H1 (cell line): Measurements from ENCODE around the gene ZNF777. TPM values are rescaled to one million over a fixed set of nuclear protein-coding genes. Genes with fewer than 3 reads are reported as not detected.

Experiments used
- CTCF ChIA-PET: fragments of 300-600 bp; sonication (Branson Sonifier 250); formaldehyde crosslinking; loops from one replicate; lab custom pipeline; 2021; ENCODE audit not compliant: partially characterized antibody; lab: Charles Lee
- POLR2A ChIA-PET: fragments of 300-600 bp; sonication (Branson Sonifier 250); formaldehyde crosslinking; loops from one replicate; lab custom pipeline; 2021; ENCODE audit warnings: inconsistent platforms; ENCODE audit not compliant: partially characterized antibody; lab: Charles Lee
- DNase-seq, 2 experiments: peaks; one replicate each; pipeline versions ENCODE4 v3.0.0 to v3.0.0-alpha.2; 2010 to 2022; ENCODE audit warnings: low spot score in 2 of 2, low read depth in 1 of 2, mixed read lengths in 1 of 2
- FAIRE-seq: peaks from 2 replicates; lab custom pipeline; 2011; peaks lifted over from hg19 to GRCh38; lab: Jason Lieb, UNC
- H2AFZ ChIP-seq: 2 replicates; pipeline ENCODE4 v1.8.1; 2012; ENCODE audit warnings: low read length, inconsistent platforms
- H2AK5ac ChIP-seq: 2 replicates; pipeline ENCODE4 v1.6.1; 2013; ENCODE audit warnings: low read depth, low read length
- H2BK120ac ChIP-seq: replicated peaks from 2 replicates; pipeline ENCODE3; 2013; ENCODE audit warnings: low read depth, low read length, inconsistent platforms
- H2BK12ac ChIP-seq: 2 replicates; pipeline ENCODE4 v1.6.1; 2013; ENCODE audit warnings: low read depth, low read length
- H2BK15ac ChIP-seq: 2 replicates; pipeline ENCODE4 v1.6.1; 2013; ENCODE audit warnings: low read length
- H2BK20ac ChIP-seq: 2 replicates; pipeline ENCODE4 v1.6.1; 2013; ENCODE audit warnings: low read length
- H2BK5ac ChIP-seq: 2 replicates; pipeline ENCODE4 v1.6.1; 2013; ENCODE audit warnings: low read depth, low read length
- H3K14ac ChIP-seq: 2 replicates; pipeline ENCODE4 v1.6.1; 2013; ENCODE audit warnings: inconsistent platforms; ENCODE audit not compliant: insufficient read length
- H3K18ac ChIP-seq: 2 replicates; pipeline ENCODE4 v1.6.1; 2013; ENCODE audit warnings: low read length; ENCODE audit errors: extremely low read depth
- H3K23ac ChIP-seq: 2 replicates; pipeline ENCODE4 v1.6.1; 2013; ENCODE audit warnings: inconsistent platforms; ENCODE audit not compliant: insufficient read length
- H3K23me2 ChIP-seq: 2 replicates; pipeline ENCODE4 v1.6.1; 2013; ENCODE audit warnings: low read depth, low read length
- H3K27ac ChIP-seq: 2 replicates; pipeline ENCODE4 v1.6.1; 2011; ENCODE audit warnings: low read depth, low read length, inconsistent platforms
- H3K27me3 ChIP-seq, 4 experiments: replicated peaks in 1 of 4; 1 replicate in 1 of 4; 2 replicates in 3 of 4; pipeline versions ENCODE4 v1.6.1 to v1.8.1; 2011 to 2013; ENCODE audit warnings: low read length in 3 of 4, mild to moderate bottlenecking in 3 of 4, inconsistent platforms in 2 of 4, mixed read lengths in 2 of 4, moderate library complexity in 1 of 4; ENCODE audit not compliant: control insufficient read depth in 3 of 4, insufficient read depth in 3 of 4; ENCODE audit errors: extremely low read depth in 1 of 4
- H3K36me3 ChIP-seq, 4 experiments: 2 replicates each; pipeline versions ENCODE4 v1.6.1 to v1.8.1; 2011 to 2013; ENCODE audit warnings: mild to moderate bottlenecking in 4 of 4, low read length in 3 of 4, moderate library complexity in 2 of 4, control low read depth in 1 of 4, inconsistent platforms in 1 of 4; ENCODE audit not compliant: insufficient read depth in 4 of 4, control insufficient read depth in 2 of 4
- H3K4ac ChIP-seq: replicated peaks from 2 replicates; pipeline ENCODE3; 2013; ENCODE audit warnings: low read length, low read depth, mixed read lengths, inconsistent platforms; ENCODE audit not compliant: insufficient read length
- H3K4me1 ChIP-seq, 4 experiments: replicated peaks in 1 of 4; 1 replicate in 1 of 4; 2 replicates in 3 of 4; pipeline versions ENCODE4 v1.6.1 to v1.8.1; 2011 to 2013; ENCODE audit warnings: low read length in 3 of 4, inconsistent platforms in 2 of 4, mixed read lengths in 1 of 4; ENCODE audit not compliant: insufficient read depth in 4 of 4, control insufficient read depth in 3 of 4
- H3K4me2 ChIP-seq, 2 experiments: 2 replicates each; pipeline versions ENCODE4 v1.6.1 to v1.8.1; 2011 to 2013; ENCODE audit warnings: low read depth in 2 of 2, low read length in 2 of 2, control low read depth in 1 of 2, inconsistent platforms in 1 of 2, mild to moderate bottlenecking in 1 of 2; ENCODE audit not compliant: insufficient read depth in 1 of 2
- H3K4me3 ChIP-seq, 4 experiments: fragments of 200-600, 300-600 bp in 1 of 4; sonication (generic), shearing (Covaris generic), sonication (Bioruptor Twin) in 1 of 4; 2 replicates each; pipeline versions ENCODE4 v1.5.1 to v1.8.1; 2011 to 2016; ENCODE audit warnings: low read length in 4 of 4, low read depth in 3 of 4, control low read depth in 2 of 4, inconsistent platforms in 2 of 4, mild to moderate bottlenecking in 2 of 4, mixed read lengths in 1 of 4, moderate library complexity in 1 of 4; ENCODE audit not compliant: insufficient read depth in 2 of 4; ENCODE audit errors: extremely low read depth in 1 of 4
- H3K56ac ChIP-seq: replicated peaks from 2 replicates; pipeline ENCODE3; 2013; ENCODE audit warnings: low read depth, mild to moderate bottlenecking, mixed read lengths, low read length, inconsistent platforms; ENCODE audit not compliant: insufficient read length
- H3K79me1 ChIP-seq: 2 replicates; pipeline ENCODE4 v1.6.1; 2013; ENCODE audit warnings: low read depth, low read length, control low read depth
- H3K79me2 ChIP-seq, 2 experiments: 2 replicates each; pipeline versions ENCODE4 v1.6.1 to v1.8.1; 2012 to 2013; ENCODE audit warnings: low read length in 2 of 2, mild to moderate bottlenecking in 2 of 2, inconsistent platforms in 1 of 2; ENCODE audit not compliant: insufficient read depth in 2 of 2, control insufficient read depth in 1 of 2
- H3K9ac ChIP-seq, 4 experiments: replicated peaks in 1 of 4; 1 replicate in 1 of 4; 2 replicates in 3 of 4; pipeline versions ENCODE4 v1.6.1 to v1.8.1; 2011 to 2013; ENCODE audit warnings: low read depth in 3 of 4, low read length in 3 of 4, control low read depth in 2 of 4, mild to moderate bottlenecking in 2 of 4, moderate library complexity in 2 of 4, inconsistent platforms in 1 of 4; ENCODE audit errors: extremely low read depth in 1 of 4
- H3K9me3 ChIP-seq, 2 experiments: 2 replicates each; pipeline versions ENCODE4 v1.6.1 to v1.8.1; 2012 to 2013; ENCODE audit warnings: mild to moderate bottlenecking in 2 of 2, moderate library complexity in 2 of 2, control low read depth in 1 of 2, inconsistent platforms in 1 of 2, low read depth in 1 of 2, low read length in 1 of 2, mixed read lengths in 1 of 2; ENCODE audit not compliant: insufficient read depth in 2 of 2
- H4K20me1 ChIP-seq, 2 experiments: replicated peaks in 1 of 2; 2 replicates each; pipeline versions ENCODE3 to v1.8.1; 2011 to 2013; ENCODE audit warnings: inconsistent platforms in 2 of 2, low read length in 2 of 2, mild to moderate bottlenecking in 1 of 2; ENCODE audit not compliant: insufficient read depth in 2 of 2, control insufficient read depth in 1 of 2
- H4K5ac ChIP-seq: 2 replicates; pipeline ENCODE4 v1.6.1; 2013; ENCODE audit warnings: low read length, low read depth, mixed read lengths, inconsistent platforms; ENCODE audit not compliant: insufficient read length
- H4K8ac ChIP-seq: 2 replicates; pipeline ENCODE4 v1.8.0; 2013; ENCODE audit warnings: mild to moderate bottlenecking, moderate library complexity, low read length, inconsistent platforms; ENCODE audit not compliant: insufficient read depth; ENCODE audit errors: extremely low read depth
- H4K91ac ChIP-seq: replicated peaks from 2 replicates; pipeline ENCODE3; 2013; ENCODE audit warnings: low read length, mixed read lengths, inconsistent platforms; ENCODE audit not compliant: insufficient read length
- BCL11A ChIP-seq, 2 experiments: IDR thresholded peaks; one replicate each; pipeline ENCODE4 v1.6.1; 2011; ENCODE audit warnings: low read depth in 2 of 2, low read length in 2 of 2, mild to moderate bottlenecking in 2 of 2
- BRCA1 ChIP-seq: IDR thresholded peaks from 2 replicates; pipeline ENCODE4 v1.6.1; 2012; ENCODE audit warnings: low read depth, low read length, improper control_type of control experiment
- CBX8 ChIP-seq: fragments of 300-800, 300-1000 bp; sonication (generic); IDR thresholded peaks from 2 replicates; pipeline ENCODE4 v1.7.1; 2016; ENCODE audit warnings: low read depth, low read length, borderline replicate concordance
- EZH2 ChIP-seq: fragments of 200-600 bp; sonication (generic); IDR thresholded peaks from 2 replicates; pipeline ENCODE4 v1.7.1; 2012; ENCODE audit warnings: low read depth, mild to moderate bottlenecking, moderate library complexity, low read length, inconsistent platforms; ENCODE audit not compliant: severe bottlenecking
- FOSL1 ChIP-seq: IDR thresholded peaks from 2 replicates; pipeline ENCODE4 v1.6.1; 2011; ENCODE audit warnings: mild to moderate bottlenecking, low read depth, low read length, moderate library complexity; ENCODE audit not compliant: insufficient read depth
- KDM5A ChIP-seq: fragments of 200-600 bp; IDR thresholded peaks from 2 replicates; pipeline ENCODE4 v1.7.1; 2012; ENCODE audit warnings: mild to moderate bottlenecking, low read length, inconsistent platforms, mixed read lengths
- NANOG ChIP-seq: IDR thresholded peaks from 2 replicates; pipeline ENCODE4 v1.6.1; 2011; ENCODE audit warnings: low read length, low read depth, mild to moderate bottlenecking, inconsistent platforms; ENCODE audit not compliant: insufficient read depth, poor library complexity, severe bottlenecking
- RXRA ChIP-seq: IDR thresholded peaks from 2 replicates; pipeline ENCODE4 v1.6.1; 2011; ENCODE audit warnings: low read depth, mild to moderate bottlenecking, low read length, moderate library complexity; ENCODE audit not compliant: insufficient read depth
- SIRT6 ChIP-seq: IDR thresholded peaks from one replicate; pipeline ENCODE4 v1.7.1; 2012; ENCODE audit warnings: low read length, inconsistent platforms
- SP2 ChIP-seq: IDR thresholded peaks from 2 replicates; pipeline ENCODE4 v1.6.1; 2012; ENCODE audit warnings: mild to moderate bottlenecking, low read length, inconsistent platforms
- TBP ChIP-seq: IDR thresholded peaks from 2 replicates; pipeline ENCODE4 v1.6.1; 2011; ENCODE audit warnings: low read depth, low read length, improper control_type of control experiment
- YY1 ChIP-seq: IDR thresholded peaks from 2 replicates; pipeline ENCODE4 v1.6.1; 2011; ENCODE audit warnings: low read depth, mild to moderate bottlenecking, low read length
- WGBS, 2 experiments: shearing (Covaris generic) in 1 of 2; methylation state at CpG; one replicate each; pipeline versions ENCODE4 v1.1.6 to v1.1.7; 2013 to 2015; ENCODE audit warnings: low lambda C conversion rate in 2 of 2, mixed read lengths in 2 of 2, inconsistent platforms in 1 of 2, low coverage in 1 of 2, missing lambda C conversion rate in 1 of 2; ENCODE audit not compliant: insufficient replicate concordance in 2 of 2, insufficient coverage in 1 of 2, insufficient read length in 1 of 2; ENCODE audit errors: extremely low coverage in 1 of 2, missing lambda C conversion rate in 1 of 2; 5-methylcytosine and 5-hydroxymethylcytosine counted together
- polyA plus RNA-seq, 7 experiments: library from polyadenylated mRNA; depleted of rRNA in 3 of 7; stranded (reverse) in 5 of 7; unstranded in 2 of 7; fragments of >200 nt in 5 of 7; fragments of 200-250 nt in 2 of 7; gene quantifications; 1 replicate in 5 of 7; 2 replicates in 1 of 7; 4 replicates in 1 of 7; pipeline versions ENCODE4 v1.2.1 to v1.2.3, GENCODE V29; 2011 to 2013; ENCODE audit warnings: missing spikeins in 2 of 7, mixed read lengths in 2 of 7
- total RNA-seq: library from RNA; stranded (reverse); fragmentation: NEBNext Ultra II Directional; extraction: Animal tissue kit (Norgen Biotek cat#: 25700); gene quantifications from 2 replicates; pipeline ENCODE4 v1.2.1, GENCODE V29; 2021
- TF ChIP-seq, protein P1 (sequence below): IDR thresholded peaks from 2 replicates; pipeline ENCODE4 v1.6.1; 2011; ENCODE audit warnings: low read depth, mild to moderate bottlenecking, low read length; ENCODE audit not compliant: insufficient read depth
- TF ChIP-seq, protein P2 (sequence below): IDR thresholded peaks from 2 replicates; pipeline ENCODE4 v1.6.1; 2012; ENCODE audit warnings: inconsistent platforms

Gene ZNF777
- total and polyA plus RNA-seq, 2 of the 8 experiments (the other 6 are each of a cell fraction or from before 2014, with no cell fraction given), result 8.0 to 10.1 TPM

- DNase-seq, result peak in 1 of 2 experiments; percentile 32
- no peak overlapping the region for H3K4ac ChIP-seq
- H4K20me1 ChIP-seq, result peaks cover 2% of the 10 kb centered on the region in 2 experiments
- no peak for FAIRE-seq
- H3K4me2 ChIP-seq, result no peak overlapping the region
- POLR2A ChIA-PET, result no interaction called here
- no peak overlapping the region for H2AK5ac ChIP-seq
- H3K23ac ChIP-seq, result no peak overlapping the region
- peaks cover 0 to 23% (median 11%) of the 10 kb centered on the region in 4 experiments; a peak in 6 of 8 replicates for H3K36me3 ChIP-seq
- H3K9me3 ChIP-seq, result no peaks in the 10 kb centered on the region
- H3K4me1 ChIP-seq, result no peaks in the 10 kb centered on the region
- no peak overlapping the region for H2BK15ac ChIP-seq
- no peak overlapping the region for H2BK5ac ChIP-seq
- H3K56ac ChIP-seq, result no peak overlapping the region
- no peak overlapping the region for H3K27ac ChIP-seq
- no peak overlapping the region for H3K18ac ChIP-seq
- CTCF ChIA-PET, result no interaction called here
- H2BK20ac ChIP-seq, result no peak overlapping the region
- no peaks in the 10 kb centered on the region for H3K79me1 ChIP-seq
- H4K5ac ChIP-seq, result no peak overlapping the region
- no peak overlapping the region for H4K8ac ChIP-seq
- H3K23me2 ChIP-seq, result no peaks in the 10 kb centered on the region; the same call in 1 of the 2 replicates
- H4K91ac ChIP-seq, result no peak overlapping the region
- H3K14ac ChIP-seq, result no peak overlapping the region
- 81% methylated on average over 8 of the region's 8 CpGs; no CpG with 5 or more reads in 1 of the 2 experiments for WGBS, 2 experiments
- H2BK120ac ChIP-seq, result no peak overlapping the region
- H2BK12ac ChIP-seq, result no peak overlapping the region
- no peak overlapping the region for H2AFZ ChIP-seq
- no peaks in the 10 kb centered on the region for H3K27me3 ChIP-seq
- no peaks in the 10 kb centered on the region for H3K79me2 ChIP-seq
- H3K4me3 ChIP-seq, result no peak overlapping the region
- no peak overlapping the region for H3K9ac ChIP-seq
- TF ChIP-seq, protein P1, sequence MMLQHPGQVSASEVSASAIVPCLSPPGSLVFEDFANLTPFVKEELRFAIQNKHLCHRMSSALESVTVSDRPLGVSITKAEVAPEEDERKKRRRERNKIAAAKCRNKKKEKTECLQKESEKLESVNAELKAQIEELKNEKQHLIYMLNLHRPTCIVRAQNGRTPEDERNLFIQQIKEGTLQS, result no peak
- TF ChIP-seq, protein P2, sequence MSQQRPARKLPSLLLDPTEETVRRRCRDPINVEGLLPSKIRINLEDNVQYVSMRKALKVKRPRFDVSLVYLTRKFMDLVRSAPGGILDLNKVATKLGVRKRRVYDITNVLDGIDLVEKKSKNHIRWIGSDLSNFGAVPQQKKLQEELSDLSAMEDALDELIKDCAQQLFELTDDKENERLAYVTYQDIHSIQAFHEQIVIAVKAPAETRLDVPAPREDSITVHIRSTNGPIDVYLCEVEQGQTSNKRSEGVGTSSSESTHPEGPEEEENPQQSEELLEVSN, result no peak
- no peak for TF ChIP-seq NANOG
- TF ChIP-seq SP2, result no peak
- TF ChIP-seq RXRA, result no peak
- TF ChIP-seq EZH2, result no peak
- TF ChIP-seq BCL11A (IDR thresholded peaks at IDR 0.05; ENCODE audit: low read depth in 2 of 2, low read length in 2 of 2), result no peak
- TF ChIP-seq TBP, result no peak
- no peak for TF ChIP-seq BRCA1
- TF ChIP-seq SIRT6, result no peak
- TF ChIP-seq FOSL1, result no peak
- TF ChIP-seq YY1, result no peak
- no peak for TF ChIP-seq CBX8
- TF ChIP-seq KDM5A, result no peak
Observed at GRCh38 chr7:149448961-149449360, 11.9 kb downstream of the ZNF777 start.
